ENCODE data around the gene DIP2C.

DNA sequence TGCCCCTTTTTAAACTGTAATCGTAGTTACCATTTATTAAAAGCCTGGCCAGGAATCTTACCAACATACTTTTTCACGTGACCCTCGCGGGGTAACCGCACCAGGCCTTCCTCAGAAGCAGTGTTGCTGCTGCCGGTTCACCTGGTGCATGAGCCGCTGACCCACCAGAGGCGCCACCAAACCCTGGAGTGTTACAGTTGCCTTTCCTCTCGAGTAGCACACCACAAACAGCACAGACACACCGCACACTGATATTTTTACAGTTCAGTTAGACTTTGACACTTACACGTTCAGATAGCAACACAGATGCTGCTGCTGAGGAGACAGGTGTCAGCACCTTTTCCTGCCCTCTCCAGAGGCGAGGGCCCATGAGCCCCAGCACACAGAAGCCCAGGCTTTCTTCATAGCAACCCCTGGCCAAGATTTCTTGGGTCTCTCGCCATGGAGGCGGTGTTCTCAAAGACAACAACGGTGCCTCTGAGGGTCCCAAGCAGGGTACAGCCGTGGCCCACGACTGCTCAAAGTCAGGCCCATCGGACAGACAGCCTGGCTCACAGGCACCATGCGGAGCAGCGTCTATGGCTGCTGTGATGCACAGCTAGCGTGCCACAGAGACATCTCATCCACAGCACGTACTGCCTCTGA is 123.1 kb downstream of the DIP2C start:
- TF ChIP-seq, protein P1, sequence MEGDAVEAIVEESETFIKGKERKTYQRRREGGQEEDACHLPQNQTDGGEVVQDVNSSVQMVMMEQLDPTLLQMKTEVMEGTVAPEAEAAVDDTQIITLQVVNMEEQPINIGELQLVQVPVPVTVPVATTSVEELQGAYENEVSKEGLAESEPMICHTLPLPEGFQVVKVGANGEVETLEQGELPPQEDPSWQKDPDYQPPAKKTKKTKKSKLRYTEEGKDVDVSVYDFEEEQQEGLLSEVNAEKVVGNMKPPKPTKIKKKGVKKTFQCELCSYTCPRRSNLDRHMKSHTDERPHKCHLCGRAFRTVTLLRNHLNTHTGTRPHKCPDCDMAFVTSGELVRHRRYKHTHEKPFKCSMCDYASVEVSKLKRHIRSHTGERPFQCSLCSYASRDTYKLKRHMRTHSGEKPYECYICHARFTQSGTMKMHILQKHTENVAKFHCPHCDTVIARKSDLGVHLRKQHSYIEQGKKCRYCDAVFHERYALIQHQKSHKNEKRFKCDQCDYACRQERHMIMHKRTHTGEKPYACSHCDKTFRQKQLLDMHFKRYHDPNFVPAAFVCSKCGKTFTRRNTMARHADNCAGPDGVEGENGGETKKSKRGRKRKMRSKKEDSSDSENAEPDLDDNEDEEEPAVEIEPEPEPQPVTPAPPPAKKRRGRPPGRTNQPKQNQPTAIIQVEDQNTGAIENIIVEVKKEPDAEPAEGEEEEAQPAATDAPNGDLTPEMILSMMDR (IDR thresholded peaks at IDR 0.05): no peak
- no peak for TF ChIP-seq POLR2A (IDR thresholded peaks at IDR 0.05)
